GM10266 (cell line): ENCODE measurements around the gene KIF13A.

Experiments used
- DNase-seq: peaks from one replicate; pipeline ENCODE4 v3.0.0; 2012; ENCODE audit errors: extremely low spot score
- TF ChIP-seq, protein P1 (sequence below): IDR thresholded peaks from 2 replicates; pipeline ENCODE4 v1.5.1; 2012; ENCODE audit warnings: mild to moderate bottlenecking, low read depth; ENCODE audit not compliant: control insufficient read depth, insufficient read depth; ENCODE audit errors: missing control alignments

KIF13A gene

DNA sequence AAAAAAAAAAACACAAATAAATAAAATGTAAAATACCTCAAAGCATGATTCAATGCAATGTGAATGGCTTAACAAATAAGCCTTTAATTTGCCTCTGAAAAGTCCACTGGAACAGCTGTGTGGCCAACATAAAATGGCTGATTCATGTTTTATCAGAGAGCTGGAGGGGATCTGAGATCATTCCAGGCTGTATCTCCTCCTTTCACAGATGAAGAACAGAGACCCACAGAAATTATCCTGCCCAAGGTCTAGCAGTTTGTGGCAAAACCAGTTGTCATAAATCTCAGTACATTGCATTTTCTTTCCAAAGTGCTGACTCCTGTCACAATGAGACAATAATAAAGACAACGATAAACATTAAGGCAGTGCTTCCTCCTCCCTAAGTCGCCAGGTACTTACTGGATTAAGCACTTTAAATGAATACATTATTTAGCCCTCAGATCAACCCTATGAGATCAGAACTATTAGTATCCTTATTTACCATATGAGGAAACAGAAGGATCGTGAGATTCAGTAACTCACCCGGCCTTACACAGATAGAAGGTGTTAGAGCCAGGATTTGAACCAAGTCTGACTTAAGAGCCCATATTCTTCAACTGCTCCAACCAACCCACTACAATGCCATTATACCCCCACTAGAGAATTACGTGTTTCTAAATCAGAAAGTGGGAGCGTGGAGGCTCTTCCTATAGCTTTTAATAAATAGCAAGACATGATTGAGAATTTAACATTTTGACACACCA is 118.3 kb downstream of the KIF13A start:
- no peak for DNase-seq
- TF ChIP-seq, protein P1, sequence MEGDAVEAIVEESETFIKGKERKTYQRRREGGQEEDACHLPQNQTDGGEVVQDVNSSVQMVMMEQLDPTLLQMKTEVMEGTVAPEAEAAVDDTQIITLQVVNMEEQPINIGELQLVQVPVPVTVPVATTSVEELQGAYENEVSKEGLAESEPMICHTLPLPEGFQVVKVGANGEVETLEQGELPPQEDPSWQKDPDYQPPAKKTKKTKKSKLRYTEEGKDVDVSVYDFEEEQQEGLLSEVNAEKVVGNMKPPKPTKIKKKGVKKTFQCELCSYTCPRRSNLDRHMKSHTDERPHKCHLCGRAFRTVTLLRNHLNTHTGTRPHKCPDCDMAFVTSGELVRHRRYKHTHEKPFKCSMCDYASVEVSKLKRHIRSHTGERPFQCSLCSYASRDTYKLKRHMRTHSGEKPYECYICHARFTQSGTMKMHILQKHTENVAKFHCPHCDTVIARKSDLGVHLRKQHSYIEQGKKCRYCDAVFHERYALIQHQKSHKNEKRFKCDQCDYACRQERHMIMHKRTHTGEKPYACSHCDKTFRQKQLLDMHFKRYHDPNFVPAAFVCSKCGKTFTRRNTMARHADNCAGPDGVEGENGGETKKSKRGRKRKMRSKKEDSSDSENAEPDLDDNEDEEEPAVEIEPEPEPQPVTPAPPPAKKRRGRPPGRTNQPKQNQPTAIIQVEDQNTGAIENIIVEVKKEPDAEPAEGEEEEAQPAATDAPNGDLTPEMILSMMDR = no peak

GRCh38 chr6:17867880-17868279 is 119.6 kb downstream of the KIF13A start:
- DNase-seq = no peak

GRCh38 chr6:17866876-17867444 is 120.5 kb downstream of the KIF13A start:
- no peak for DNase-seq
- TF ChIP-seq, protein P1 = no peak

More at GRCh38 chr6:17867880-17868279, 119.6 kb downstream of the KIF13A start:
- TF ChIP-seq, protein P1 = no peak

DNA sequence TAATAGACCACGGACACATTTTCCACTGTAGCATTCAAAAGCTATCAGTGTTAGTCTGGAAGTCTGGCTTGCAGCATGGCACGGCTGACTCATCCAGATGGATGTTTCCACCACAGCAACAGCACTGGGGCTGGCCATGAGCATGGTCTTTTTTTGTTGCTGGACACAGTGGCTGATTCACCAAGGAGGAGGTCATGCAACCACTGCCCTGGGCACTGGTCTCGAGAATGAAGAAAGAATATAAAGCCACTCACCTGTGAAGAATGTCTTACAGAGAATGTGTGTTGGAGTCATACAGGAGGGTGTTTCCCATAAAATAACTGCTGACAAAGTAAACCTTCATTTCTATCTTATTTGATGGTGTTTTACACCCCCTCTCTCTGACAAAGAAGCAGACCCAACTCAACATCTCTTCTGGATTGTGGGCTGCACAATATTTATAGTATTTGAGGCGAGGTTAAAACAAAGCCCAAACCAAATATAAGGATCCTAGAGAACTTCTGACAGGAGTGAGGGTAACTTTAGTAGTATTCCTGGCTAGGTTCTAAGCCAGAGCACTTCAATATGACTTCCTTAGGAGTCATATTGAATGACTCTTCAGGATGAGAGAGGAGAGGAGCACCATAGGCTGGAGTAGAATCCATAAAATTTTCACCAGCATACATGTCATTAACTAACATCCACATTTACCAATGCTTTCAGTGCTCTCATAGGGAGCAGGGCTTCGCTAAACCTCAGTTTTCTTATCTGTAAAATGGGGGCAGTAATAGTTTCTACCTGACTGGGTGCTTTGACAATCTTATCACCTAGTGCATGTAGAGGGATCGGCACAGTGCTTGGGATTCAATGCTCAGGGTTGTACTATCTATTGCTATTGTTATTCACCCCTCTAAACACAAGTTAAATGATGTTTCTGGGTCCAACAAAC is 121.4 kb downstream of the KIF13A start:
- no peak for DNase-seq
- TF ChIP-seq, protein P1 = no peak

- no peak for DNase-seq
- TF ChIP-seq, protein P1 = no peak
Measured at GRCh38 chr6:17865243-17865642, 122.2 kb downstream of the KIF13A start.

GRCh38 chr6:17863901-17864754 is 123.3 kb downstream of the KIF13A start:
- DNase-seq = no peak
- TF ChIP-seq, protein P1 = no peak
